ENCODE measurements around the gene GJC1.

GRCh38 chr17:44777394-44778348, 52.4 kb downstream of the GJC1 start:
- TF ChIP-seq CTCF (IDR thresholded peaks at IDR 0.05), result no peak
- no peak for TF ChIP-seq POLR2A (IDR thresholded peaks at IDR 0.05)
